ENCODE results near the gene PLD1. TPM values are rescaled to one million over a fixed set of nuclear protein-coding genes. Genes with fewer than 3 reads are reported as not detected.
"Not testable (repeated sequence)": the region's sequence is repeated elsewhere in the genome, so short reads cannot be mapped to it uniquely, and the experiment has no call there.

The PLD1 gene
- total RNA-seq, 1 donor from 2014 or later = 31.3 TPM

- Histone ChIP-seq H3K36me3 (ENCODE audit: control insufficient read depth in 3 of 3, insufficient read depth in 3 of 3, low read length in 3 of 3) (no peaks in the 10 kb centered on the region), H3K9ac (ENCODE audit: low read depth in 1 of 3, low read length in 3 of 3) (no peak overlapping the region), H3K27ac (ENCODE audit: low read depth, low read length) (no peak overlapping the region), H3K4me1 (ENCODE audit: control insufficient read depth in 3 of 3, insufficient read depth in 3 of 3, low read length in 3 of 3) (no peaks in the 10 kb centered on the region), H3K9me3 (ENCODE audit: control insufficient read depth in 3 of 3, low read length in 3 of 3) (no peaks in the 10 kb centered on the region), H3K27me3 (ENCODE audit: control insufficient read depth in 3 of 3, insufficient read depth in 3 of 3, low read length in 3 of 3) (no peaks in the 10 kb centered on the region), H3K4me3 (ENCODE audit: low read length in 3 of 3) (no peak overlapping the region)
Observed at GRCh38 chr3:171817074-171817800, 7.0 kb upstream of the PLD1 start.

DNA sequence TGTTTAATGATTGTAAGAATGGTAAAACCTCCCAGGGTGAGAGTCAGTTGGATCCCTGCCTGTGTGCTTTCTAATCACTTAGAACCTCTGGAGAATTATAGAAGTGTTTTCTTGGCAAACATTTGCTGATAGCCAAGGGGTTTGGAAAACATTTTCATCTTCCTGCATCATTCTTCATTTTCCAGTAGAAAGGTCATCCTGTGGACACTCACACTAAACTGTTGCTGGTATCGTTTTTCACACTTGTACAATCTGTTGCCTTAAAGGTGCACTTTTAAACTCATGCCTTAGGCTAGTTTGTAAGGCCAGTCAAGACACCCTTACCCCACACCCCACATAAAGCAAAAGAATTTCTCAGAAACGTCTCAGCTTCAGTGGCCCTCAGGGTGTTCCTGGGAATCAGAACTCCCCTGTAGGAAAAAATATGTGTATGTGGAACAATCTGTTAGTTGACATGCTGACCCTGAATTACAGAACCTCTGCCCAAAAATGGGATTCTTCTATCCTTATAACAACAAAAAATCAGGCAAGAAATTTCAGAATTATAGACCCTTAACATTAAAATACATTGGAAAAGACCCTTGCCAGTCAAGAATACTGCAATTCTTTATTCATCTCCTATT, 5.8 kb upstream of the PLD1 start:
- no peaks in the 10 kb centered on the region for H3K36me3 ChIP-seq (ENCODE audit: control insufficient read depth in 3 of 3, insufficient read depth in 3 of 3, low read length in 3 of 3)
- H3K9ac ChIP-seq (ENCODE audit: low read depth in 1 of 3, low read length in 3 of 3) = no peak overlapping the region
- no peaks in the 10 kb centered on the region for H3K4me1 ChIP-seq (ENCODE audit: control insufficient read depth in 3 of 3, insufficient read depth in 3 of 3, low read length in 3 of 3)
- H3K27me3 ChIP-seq (ENCODE audit: control insufficient read depth in 3 of 3, insufficient read depth in 3 of 3, low read length in 3 of 3) = no peaks in the 10 kb centered on the region
- H3K27ac ChIP-seq (ENCODE audit: low read depth, low read length) = no peak overlapping the region
- no peak overlapping the region for H3K4me3 ChIP-seq (ENCODE audit: low read length in 3 of 3)
- H3K9me3 ChIP-seq (ENCODE audit: control insufficient read depth in 3 of 3, low read length in 3 of 3) = no peaks in the 10 kb centered on the region

DNA sequence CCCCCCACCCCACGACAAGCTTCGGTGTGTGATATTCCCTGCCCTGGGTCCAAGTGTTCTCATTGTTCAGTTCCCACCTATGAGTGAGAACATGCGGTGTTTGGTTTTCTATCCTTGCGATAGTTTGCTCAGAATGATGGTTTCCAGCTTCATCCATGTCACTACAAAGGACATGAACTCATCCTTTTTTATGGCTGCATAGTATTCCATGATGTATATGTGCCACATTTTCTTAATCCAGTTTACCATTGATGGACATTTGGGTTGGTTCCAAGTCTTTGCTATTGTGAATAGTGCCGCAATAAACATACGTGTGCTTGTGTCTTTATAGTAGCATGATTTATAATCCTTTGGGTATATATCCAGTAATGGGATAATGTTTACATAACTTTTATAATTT, 4.4 kb upstream of the PLD1 start:
- H3K9me3 ChIP-seq (ENCODE audit: control insufficient read depth in 3 of 3, low read length in 3 of 3); H3K27me3 ChIP-seq (ENCODE audit: control insufficient read depth in 3 of 3, insufficient read depth in 3 of 3, low read length in 3 of 3); H3K27ac ChIP-seq (ENCODE audit: low read depth, low read length); H3K4me1 ChIP-seq (ENCODE audit: control insufficient read depth in 3 of 3, insufficient read depth in 3 of 3, low read length in 3 of 3); H3K9ac ChIP-seq (ENCODE audit: low read depth in 1 of 3, low read length in 3 of 3); H3K36me3 ChIP-seq (ENCODE audit: control insufficient read depth in 3 of 3, insufficient read depth in 3 of 3, low read length in 3 of 3); H3K4me3 ChIP-seq (ENCODE audit: low read length in 3 of 3): not testable (repeated sequence)

- H3K27me3 ChIP-seq (ENCODE audit: control insufficient read depth in 3 of 3, insufficient read depth in 3 of 3, low read length in 3 of 3) = no peaks in the 10 kb centered on the region
- H3K27ac ChIP-seq (ENCODE audit: low read depth, low read length) = peak overlapping the region; percentile 41
- H3K9ac ChIP-seq (ENCODE audit: low read depth in 1 of 3, low read length in 3 of 3) = no peak overlapping the region
- no peaks in the 10 kb centered on the region for H3K9me3 ChIP-seq (ENCODE audit: control insufficient read depth in 3 of 3, low read length in 3 of 3)
- H3K36me3 ChIP-seq (ENCODE audit: control insufficient read depth in 3 of 3, insufficient read depth in 3 of 3, low read length in 3 of 3) = no peaks in the 10 kb centered on the region
- peaks cover 5 to 11% (median 9%) of the 10 kb centered on the region in 3 donors for H3K4me1 ChIP-seq (ENCODE audit: control insufficient read depth in 3 of 3, insufficient read depth in 3 of 3, low read length in 3 of 3)
- no peak overlapping the region for H3K4me3 ChIP-seq (ENCODE audit: low read length in 3 of 3)
Observed at GRCh38 chr3:171813897-171814460, 3.7 kb upstream of the PLD1 start.

- H3K9me3 ChIP-seq (ENCODE audit: control insufficient read depth in 3 of 3, low read length in 3 of 3) = no peaks in the 10 kb centered on the region
- peak overlapping the region; percentile 41 for H3K27ac ChIP-seq (ENCODE audit: low read depth, low read length)
- H3K4me1 ChIP-seq (ENCODE audit: control insufficient read depth in 3 of 3, insufficient read depth in 3 of 3, low read length in 3 of 3) = peaks cover 5 to 11% (median 9%) of the 10 kb centered on the region in 3 donors
- no peaks in the 10 kb centered on the region for H3K27me3 ChIP-seq (ENCODE audit: control insufficient read depth in 3 of 3, insufficient read depth in 3 of 3, low read length in 3 of 3)
- no peaks in the 10 kb centered on the region for H3K36me3 ChIP-seq (ENCODE audit: control insufficient read depth in 3 of 3, insufficient read depth in 3 of 3, low read length in 3 of 3)
- no peak overlapping the region for H3K9ac ChIP-seq (ENCODE audit: low read depth in 1 of 3, low read length in 3 of 3)
- no peak overlapping the region for H3K4me3 ChIP-seq (ENCODE audit: low read length in 3 of 3)
Observed at GRCh38 chr3:171813278-171813896, 3.1 kb upstream of the PLD1 start.

DNA sequence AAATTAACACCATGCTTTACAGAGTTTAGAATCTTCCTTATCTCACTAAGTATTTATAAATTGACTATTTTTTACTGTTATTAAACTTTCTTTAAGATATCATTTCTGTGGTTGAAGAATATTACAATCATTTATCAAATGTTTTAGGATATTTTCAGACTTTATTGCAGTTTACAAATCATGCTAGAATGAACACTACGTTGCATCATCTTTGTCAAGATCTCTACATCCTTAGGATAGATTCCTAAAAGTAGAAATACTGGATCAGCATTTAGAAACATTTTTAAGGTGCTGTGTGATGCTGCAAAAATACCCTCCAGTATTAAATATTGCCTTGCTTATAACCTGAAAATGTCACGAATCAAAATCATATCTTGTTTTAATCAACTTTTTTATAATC, 2.5 kb upstream of the PLD1 start:
- Histone ChIP-seq H3K9ac (ENCODE audit: low read depth in 1 of 3, low read length in 3 of 3) (no peak overlapping the region), H3K36me3 (ENCODE audit: control insufficient read depth in 3 of 3, insufficient read depth in 3 of 3, low read length in 3 of 3) (no peaks in the 10 kb centered on the region), H3K27ac (ENCODE audit: low read depth, low read length) (no peak overlapping the region), H3K9me3 (ENCODE audit: control insufficient read depth in 3 of 3, low read length in 3 of 3) (no peaks in the 10 kb centered on the region), H3K4me1 (ENCODE audit: control insufficient read depth in 3 of 3, insufficient read depth in 3 of 3, low read length in 3 of 3) (peaks cover 5 to 11% (median 9%) of the 10 kb centered on the region in 3 donors), H3K4me3 (ENCODE audit: low read length in 3 of 3) (no peak overlapping the region), H3K27me3 (ENCODE audit: control insufficient read depth in 3 of 3, insufficient read depth in 3 of 3, low read length in 3 of 3) (no peaks in the 10 kb centered on the region)

- no peak overlapping the region for H3K9ac ChIP-seq (ENCODE audit: low read depth in 1 of 3, low read length in 3 of 3)
- no peaks in the 10 kb centered on the region for H3K9me3 ChIP-seq (ENCODE audit: control insufficient read depth in 3 of 3, low read length in 3 of 3)
- peak overlapping the region; percentile 73 for H3K27ac ChIP-seq (ENCODE audit: low read depth, low read length)
- no peaks in the 10 kb centered on the region for H3K36me3 ChIP-seq (ENCODE audit: control insufficient read depth in 3 of 3, insufficient read depth in 3 of 3, low read length in 3 of 3)
- H3K4me3 ChIP-seq (ENCODE audit: low read length in 3 of 3) = no peak overlapping the region
- peaks cover 5 to 11% (median 9%) of the 10 kb centered on the region in 3 donors for H3K4me1 ChIP-seq (ENCODE audit: control insufficient read depth in 3 of 3, insufficient read depth in 3 of 3, low read length in 3 of 3)
- H3K27me3 ChIP-seq (ENCODE audit: control insufficient read depth in 3 of 3, insufficient read depth in 3 of 3, low read length in 3 of 3) = no peaks in the 10 kb centered on the region
Observed at GRCh38 chr3:171811913-171812335, 1.6 kb upstream of the PLD1 start.

GRCh38 chr3:171811295-171811912, 1.1 kb upstream of the PLD1 start:
- H3K27ac ChIP-seq (ENCODE audit: low read depth, low read length) = peak overlapping the region; percentile 73
- H3K9ac ChIP-seq (ENCODE audit: low read depth in 1 of 3, low read length in 3 of 3) = no peak overlapping the region
- H3K9me3 ChIP-seq (ENCODE audit: control insufficient read depth in 3 of 3, low read length in 3 of 3) = no peaks in the 10 kb centered on the region
- H3K4me3 ChIP-seq (ENCODE audit: low read length in 3 of 3) = no peak overlapping the region
- H3K36me3 ChIP-seq (ENCODE audit: control insufficient read depth in 3 of 3, insufficient read depth in 3 of 3, low read length in 3 of 3) = no peaks in the 10 kb centered on the region
- no peaks in the 10 kb centered on the region for H3K27me3 ChIP-seq (ENCODE audit: control insufficient read depth in 3 of 3, insufficient read depth in 3 of 3, low read length in 3 of 3)
- peaks cover 5 to 14% (median 9%) of the 10 kb centered on the region in 3 donors for H3K4me1 ChIP-seq (ENCODE audit: control insufficient read depth in 3 of 3, insufficient read depth in 3 of 3, low read length in 3 of 3)

- peak overlapping the region; percentile 64 to 83 (median 81) for H3K4me3 ChIP-seq (ENCODE audit: low read length in 3 of 3)
- peak overlapping the region; percentile 69 to 80 (median 78) for H3K9ac ChIP-seq (ENCODE audit: low read depth in 1 of 3, low read length in 3 of 3)
- H3K9me3 ChIP-seq (ENCODE audit: control insufficient read depth in 3 of 3, low read length in 3 of 3) = no peaks in the 10 kb centered on the region
- H3K27ac ChIP-seq (ENCODE audit: low read depth, low read length) = peak overlapping the region; percentile 73
- no peaks in the 10 kb centered on the region for H3K27me3 ChIP-seq (ENCODE audit: control insufficient read depth in 3 of 3, insufficient read depth in 3 of 3, low read length in 3 of 3)
- peaks cover 5 to 17% (median 9%) of the 10 kb centered on the region in 3 donors for H3K4me1 ChIP-seq (ENCODE audit: control insufficient read depth in 3 of 3, insufficient read depth in 3 of 3, low read length in 3 of 3)
- H3K36me3 ChIP-seq (ENCODE audit: control insufficient read depth in 3 of 3, insufficient read depth in 3 of 3, low read length in 3 of 3) = no peaks in the 10 kb centered on the region
Observed at GRCh38 chr3:171810629-171811294, 479 bp upstream of the PLD1 start.

Measured in skeletal muscle tissue (tissue), 4 donors.